Measurements from ENCODE around the gene MYOM1. TPM values are rescaled to one million over a fixed set of nuclear protein-coding genes. Genes with fewer than 3 reads are reported as not detected.
A peak's percentile ranks its signal among the peaks of the same experiment; 100 is the strongest.

The MYOM1 gene
- total RNA-seq, 1 experiment from 2014 or later = 0.41 TPM

DNA sequence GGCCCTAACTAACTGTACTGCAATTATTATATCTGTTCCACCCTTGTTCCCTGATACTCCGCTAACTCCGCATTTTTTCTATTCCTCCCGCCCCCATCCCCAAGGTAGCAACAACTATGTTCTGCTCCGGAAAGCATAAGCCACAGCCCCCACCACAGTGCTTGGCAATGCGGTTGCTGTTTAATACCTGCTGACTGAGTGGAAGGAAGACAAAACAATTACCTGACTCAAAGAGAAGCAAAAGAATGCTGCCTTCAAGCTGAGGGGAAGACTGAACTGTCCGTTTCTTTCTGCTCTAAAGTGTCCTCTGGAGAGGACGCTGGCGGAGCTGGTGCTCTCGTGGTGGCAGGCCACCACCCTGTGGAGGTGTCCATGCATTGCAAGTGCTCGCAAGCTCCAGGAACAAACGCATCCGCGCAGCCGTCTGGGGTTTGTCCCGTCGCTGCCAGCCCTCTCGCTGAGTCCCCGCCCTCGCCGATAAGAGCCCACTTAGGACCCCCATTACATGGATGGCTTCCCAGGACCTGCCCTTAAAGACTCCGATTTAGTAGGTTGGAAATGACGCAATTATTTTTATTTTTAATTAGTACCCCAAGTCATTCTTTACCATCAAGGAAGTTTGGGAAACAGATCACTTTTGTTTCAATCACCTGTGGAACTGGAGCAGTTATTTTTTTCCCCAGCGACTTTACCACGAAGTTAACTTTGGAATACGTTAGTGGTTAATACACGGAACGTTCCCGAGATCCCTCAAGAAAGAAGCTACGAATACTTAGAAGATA is 26.3 kb upstream of the MYOM1 start:
- BruUV-seq (replicated peaks) = no TSS peak

DNA sequence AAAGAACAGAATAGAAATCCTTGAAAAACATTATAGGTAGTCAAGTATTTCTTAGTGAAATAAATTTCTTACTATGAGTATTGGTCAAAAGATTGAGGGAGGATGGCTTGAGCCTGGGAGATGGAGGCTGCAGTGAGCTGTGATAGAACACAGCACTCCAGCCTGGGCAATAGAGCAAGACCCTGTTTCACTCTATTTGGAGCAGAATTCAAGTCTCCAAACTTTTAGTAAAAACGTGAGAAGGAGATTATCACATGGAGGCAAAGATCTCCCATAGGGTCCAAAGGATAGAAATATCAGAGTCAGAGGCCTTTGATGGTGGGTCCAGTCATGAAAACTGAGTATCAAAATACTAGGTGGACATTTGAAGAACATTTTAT is 25.4 kb upstream of the MYOM1 start:
- Mint-ChIP-seq H3K4me1 (ENCODE audit: low read depth, unreplicated experiment) (peaks cover 16% of the 10 kb centered on the region), H3K4me3 (ENCODE audit: unreplicated experiment) (no peak overlapping the region), H3K9me3 (ENCODE audit: unreplicated experiment) (peaks cover 18% of the 10 kb centered on the region), H3K27me3 (ENCODE audit: insufficient read depth, unreplicated experiment) (no peaks in the 10 kb centered on the region), H3K36me3 (ENCODE audit: insufficient read depth, unreplicated experiment) (peaks cover 32% of the 10 kb centered on the region), H3K27ac (ENCODE audit: unreplicated experiment) (no peak overlapping the region)
- Histone ChIP-seq H3K4me1 (0 out of 2 replicates have a peak, but pooled peaks cover 6% of the 10 kb centered on the region), H3K9me3 (peaks cover 7% of the 10 kb centered on the region; the same call in 1 of the 2 replicates), H3K27me3 (replicated peaks; ENCODE audit: control insufficient read depth, insufficient read depth, low read length) (no peaks in the 10 kb centered on the region), H3K36me3 (ENCODE audit: control insufficient read depth, insufficient read depth, low read length) (no peaks in the 10 kb centered on the region), H3K4me3 (ENCODE audit: low read depth, low read length) (no peak overlapping the region)
- TF ChIP-seq, protein P1, sequence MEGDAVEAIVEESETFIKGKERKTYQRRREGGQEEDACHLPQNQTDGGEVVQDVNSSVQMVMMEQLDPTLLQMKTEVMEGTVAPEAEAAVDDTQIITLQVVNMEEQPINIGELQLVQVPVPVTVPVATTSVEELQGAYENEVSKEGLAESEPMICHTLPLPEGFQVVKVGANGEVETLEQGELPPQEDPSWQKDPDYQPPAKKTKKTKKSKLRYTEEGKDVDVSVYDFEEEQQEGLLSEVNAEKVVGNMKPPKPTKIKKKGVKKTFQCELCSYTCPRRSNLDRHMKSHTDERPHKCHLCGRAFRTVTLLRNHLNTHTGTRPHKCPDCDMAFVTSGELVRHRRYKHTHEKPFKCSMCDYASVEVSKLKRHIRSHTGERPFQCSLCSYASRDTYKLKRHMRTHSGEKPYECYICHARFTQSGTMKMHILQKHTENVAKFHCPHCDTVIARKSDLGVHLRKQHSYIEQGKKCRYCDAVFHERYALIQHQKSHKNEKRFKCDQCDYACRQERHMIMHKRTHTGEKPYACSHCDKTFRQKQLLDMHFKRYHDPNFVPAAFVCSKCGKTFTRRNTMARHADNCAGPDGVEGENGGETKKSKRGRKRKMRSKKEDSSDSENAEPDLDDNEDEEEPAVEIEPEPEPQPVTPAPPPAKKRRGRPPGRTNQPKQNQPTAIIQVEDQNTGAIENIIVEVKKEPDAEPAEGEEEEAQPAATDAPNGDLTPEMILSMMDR (IDR thresholded peaks at IDR 0.05; ENCODE audit: insufficient read depth in 1 of 2, low read depth in 1 of 2, low read length in 1 of 2, severe bottlenecking in 1 of 2, unreplicated experiment in 1 of 2) = no peak
- BruUV-seq (replicated peaks) = no TSS peak
- intact Hi-C loops (cut with micrococcal nuclease; ENCODE audit: unreplicated experiment) = loop anchor here (5.0 kb wide), 3 partner anchors 138 to 478 kb away; partner anchors contain the start of gene EMILIN2
- POLR2A ChIA-PET = interaction anchor here (0.6 kb wide), 1 partner anchor 309 kb away, joined by 3 read pairs; no protein-coding TSS in a partner anchor
- CTCF ChIA-PET = interaction anchor here (0.6 to 2.5 kb wide), 4 partner anchors 58 to 306 kb away, joined by 3 to 16 read pairs (median 13); no protein-coding TSS in a partner anchor
- DNase-seq = no peak

More for the DNA sequence above, 26.3 kb upstream of the MYOM1 start:
- Mint-ChIP-seq H3K27me3 (ENCODE audit: insufficient read depth, unreplicated experiment) (no peaks in the 10 kb centered on the region), H3K4me1 (ENCODE audit: low read depth, unreplicated experiment) (peaks cover 22% of the 10 kb centered on the region), H3K36me3 (ENCODE audit: insufficient read depth, unreplicated experiment) (peaks cover 39% of the 10 kb centered on the region), H3K27ac (ENCODE audit: unreplicated experiment) (peak overlapping the region; percentile 98), H3K4me3 (ENCODE audit: unreplicated experiment) (peak overlapping the region; percentile 78), H3K9me3 (ENCODE audit: unreplicated experiment) (peaks cover 10% of the 10 kb centered on the region)
- ChIA-PET POLR2A (interaction anchor here (0.6 to 1.1 kb wide), 3 partner anchors 28 to 310 kb away, joined by 3 to 4 read pairs (median 3); no protein-coding TSS in a partner anchor), CTCF (interaction anchor here (0.6 to 2.5 kb wide), 18 partner anchors 9 to 392 kb away, joined by 3 to 16 read pairs (median 4); no protein-coding TSS in a partner anchor)
- intact Hi-C loops (cut with micrococcal nuclease; ENCODE audit: unreplicated experiment) = loop anchor here (1.0 to 5.0 kb wide), 9 partner anchors 28 to 479 kb away; partner anchors contain the start of gene EMILIN2
- peaks cover 12% of the 10 kb centered on the region for H3K4me1 ChIP-seq
- H3K4me3 ChIP-seq (ENCODE audit: low read depth, low read length) = peak overlapping the region; percentile 47
- TF ChIP-seq, protein P1 (IDR thresholded peaks at IDR 0.05; ENCODE audit: insufficient read depth in 1 of 2, low read depth in 1 of 2, low read length in 1 of 2, severe bottlenecking in 1 of 2, unreplicated experiment in 1 of 2) = peak; percentile 90 to 91
- no peaks in the 10 kb centered on the region for H3K36me3 ChIP-seq (ENCODE audit: control insufficient read depth, insufficient read depth, low read length)
- peaks cover 7% of the 10 kb centered on the region; the same call in 1 of the 2 replicates for H3K9me3 ChIP-seq
- no peaks in the 10 kb centered on the region for H3K27me3 ChIP-seq (replicated peaks; ENCODE audit: control insufficient read depth, insufficient read depth, low read length)
- DNase-seq = peak; percentile 88 to 89

DNA sequence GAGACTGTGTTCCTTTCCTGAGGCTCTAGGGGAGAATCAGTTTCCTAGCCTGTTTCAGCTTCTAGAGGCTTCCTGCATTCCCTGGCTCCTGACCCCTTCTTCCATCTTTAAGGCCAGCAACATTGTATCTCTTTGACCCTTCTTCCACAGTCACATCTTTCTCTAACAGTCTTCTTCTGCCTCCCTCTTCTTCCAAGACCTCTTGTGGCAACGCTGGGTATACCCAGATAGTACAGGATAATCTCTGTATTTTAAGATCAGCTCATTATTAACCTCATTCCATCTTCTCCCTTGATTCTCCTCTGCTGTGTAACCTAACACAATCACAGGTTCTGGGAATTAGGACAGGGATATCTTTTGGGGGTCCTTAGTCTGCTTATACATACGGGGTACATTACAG is 19.0 kb upstream of the MYOM1 start:
- DNase-seq = no peak
- peaks cover 29% of the 10 kb centered on the region for H3K9me3 Mint-ChIP-seq (ENCODE audit: unreplicated experiment)
- no peaks in the 10 kb centered on the region for H3K27me3 Mint-ChIP-seq (ENCODE audit: insufficient read depth, unreplicated experiment)
- ChIA-PET POLR2A (no interaction called here), CTCF (no interaction called here)
- no peak overlapping the region for H3K4me3 Mint-ChIP-seq (ENCODE audit: unreplicated experiment)
- Histone ChIP-seq H3K36me3 (ENCODE audit: control insufficient read depth, insufficient read depth, low read length) (no peaks in the 10 kb centered on the region), H3K27me3 (replicated peaks; ENCODE audit: control insufficient read depth, insufficient read depth, low read length) (no peaks in the 10 kb centered on the region), H3K4me3 (ENCODE audit: low read depth, low read length) (no peak overlapping the region), H3K9me3 (peaks cover 7% of the 10 kb centered on the region; the same call in 1 of the 2 replicates), H3K4me1 (peaks cover 23% of the 10 kb centered on the region)
- intact Hi-C loops (cut with micrococcal nuclease; ENCODE audit: unreplicated experiment) = no loop called here
- H3K27ac Mint-ChIP-seq (ENCODE audit: unreplicated experiment) = no peak overlapping the region
- H3K4me1 Mint-ChIP-seq (ENCODE audit: low read depth, unreplicated experiment) = no peaks in the 10 kb centered on the region
- no peaks in the 10 kb centered on the region for H3K36me3 Mint-ChIP-seq (ENCODE audit: insufficient read depth, unreplicated experiment)
- BruUV-seq (replicated peaks) = no TSS peak
- TF ChIP-seq, protein P1 (IDR thresholded peaks at IDR 0.05; ENCODE audit: insufficient read depth in 1 of 2, low read depth in 1 of 2, low read length in 1 of 2, severe bottlenecking in 1 of 2, unreplicated experiment in 1 of 2) = peak in 1 of 2 experiments; percentile 14

Data from Caco-2 (cell line).